K562 (cell line): ENCODE measurements around the gene AGAP3. TPM values are rescaled to one million over a fixed set of nuclear protein-coding genes. Genes with fewer than 3 reads are reported as not detected.

ENCODE experiments used
- ADNP ChIP-seq: fragments of 200-800 bp; sonication (Bioruptor generic); IDR thresholded peaks from 2 replicates; pipeline ENCODE4 v1.6.1; 2016; ENCODE audit warnings: missing genetic modification characterization, missing compliant biosample characterization
- ARNT ChIP-seq, 2 experiments: fragments of 450-650 bp; IDR thresholded peaks; 2 replicates each; pipeline ENCODE4 v1.6.1; 2016; ENCODE audit warnings: mild to moderate bottlenecking in 1 of 2
- BCOR ChIP-seq: fragments of 450-650 bp; IDR thresholded peaks from 2 replicates; pipeline ENCODE4 v1.6.1; 2016
- CBX5 ChIP-seq: IDR thresholded peaks from 2 replicates; pipeline ENCODE4 v1.6.1; 2014; ENCODE audit warnings: low read depth, borderline replicate concordance
- DACH1 ChIP-seq: fragments of 450-650 bp; IDR thresholded peaks from 2 replicates; pipeline ENCODE4 v1.6.1; 2018; ENCODE audit not compliant: partially characterized antibody
- E2F8 ChIP-seq: fragments of 450-650 bp; IDR thresholded peaks from 2 replicates; pipeline ENCODE4 v1.7.1; 2018; ENCODE audit warnings: mild to moderate bottlenecking, low read depth; ENCODE audit not compliant: partially characterized antibody
- EZH2 ChIP-seq: IDR thresholded peaks from 2 replicates; pipeline ENCODE4 v1.6.1; 2012; ENCODE audit warnings: low read depth, mild to moderate bottlenecking, inconsistent platforms, low read length, borderline replicate concordance
- FOXA1 ChIP-seq: fragments of 450-650 bp; IDR thresholded peaks from 2 replicates; pipeline ENCODE4 v1.6.1; 2016; ENCODE audit warnings: mild to moderate bottlenecking, borderline replicate concordance
- GABPB2 ChIP-seq: fragments of 250-450 bp; sonication (Bioruptor Pico); conservative IDR thresholded peaks from 2 replicates; pipeline ENCODE4 v1.5.1; 2021; ENCODE audit warnings: mild to moderate bottlenecking
- HNRNPUL1 ChIP-seq: fragments of 200-400 bp; formaldehyde crosslinking; IDR thresholded peaks from 2 replicates; pipeline ENCODE4 v1.6.1; 2017; ENCODE audit warnings: low read length
- LCOR ChIP-seq: sonication (generic); formaldehyde crosslinking; IDR thresholded peaks from 2 replicates; pipeline ENCODE4 v1.8.0; 2022; ENCODE audit warnings: mild to moderate bottlenecking, missing genetic modification reagents
- MBD2 ChIP-seq: sonication (generic); IDR thresholded peaks from 2 replicates; pipeline ENCODE4 v1.6.1; 2016; ENCODE audit warnings: low read depth, borderline replicate concordance
- MCM5 ChIP-seq: fragments of 450-650 bp; IDR thresholded peaks from 2 replicates; pipeline ENCODE4 v1.6.1; 2016; ENCODE audit warnings: low read depth
- SIN3B ChIP-seq: fragments of 450-650 bp; IDR thresholded peaks from 2 replicates; pipeline ENCODE4 v1.6.1; 2017; ENCODE audit warnings: low read depth, mild to moderate bottlenecking, moderate library complexity
- SOX6 ChIP-seq: fragments of 450-650 bp; IDR thresholded peaks from 2 replicates; pipeline ENCODE4 v1.6.1; 2014; ENCODE audit warnings: mild to moderate bottlenecking
- SREBF2 ChIP-seq: sonication (generic); formaldehyde crosslinking; IDR thresholded peaks from 2 replicates; pipeline ENCODE4 v1.4.0; 2020; ENCODE audit warnings: mild to moderate bottlenecking, missing genetic modification reagents
- TARDBP ChIP-seq: fragments of 450-650 bp; IDR thresholded peaks from 2 replicates; pipeline ENCODE4 v1.6.1; 2016
- U2AF2 ChIP-seq: fragments of 200-400 bp; formaldehyde crosslinking; optimal IDR thresholded peaks from 2 replicates; pipeline ENCODE3; 2017; ENCODE audit warnings: low read depth, mild to moderate bottlenecking, low read length
- XRCC3 ChIP-seq: fragments of 450-650 bp; IDR thresholded peaks from 2 replicates; pipeline ENCODE4 v1.6.1; 2017; ENCODE audit warnings: mild to moderate bottlenecking, moderate library complexity
- ZBTB34 ChIP-seq: fragments of 250-450 bp; sonication (Bioruptor Pico); IDR thresholded peaks from 2 replicates; pipeline ENCODE4 v1.8.0; 2021; ENCODE audit warnings: mild to moderate bottlenecking, moderate library complexity
- ZNF408 ChIP-seq: fragments of 250-450 bp; sonication (Bioruptor Pico); IDR thresholded peaks from 2 replicates; pipeline ENCODE4 v1.4.0; 2020; ENCODE audit warnings: low read depth, mild to moderate bottlenecking, moderate library complexity
- ZNF639 ChIP-seq, 2 experiments: fragments of 200-800 bp in 1 of 2; sonication (Bioruptor generic) in 1 of 2; sonication (generic) in 1 of 2; formaldehyde crosslinking in 1 of 2; IDR thresholded peaks in 1 of 2; conservative IDR thresholded peaks in 1 of 2; 2 replicates each; pipeline versions ENCODE4 v1.5.0 to v1.6.1; 2016 to 2020; ENCODE audit warnings: missing compliant biosample characterization in 1 of 2, missing genetic modification characterization in 1 of 2, missing genetic modification reagents in 1 of 2
- ZNF699 ChIP-seq: fragments of 250-450 bp; sonication (Bioruptor Pico); IDR thresholded peaks from 2 replicates; pipeline ENCODE4 v1.8.0; 2021; ENCODE audit warnings: mild to moderate bottlenecking, moderate library complexity; ENCODE audit not compliant: insufficient replicate concordance
- ZNF785 ChIP-seq: fragments of 250-450 bp; sonication (Bioruptor Pico); IDR thresholded peaks from 2 replicates; pipeline ENCODE4 v1.4.0; 2020; ENCODE audit warnings: mild to moderate bottlenecking
- polyA plus RNA-seq, 8 experiments: library from polyadenylated mRNA; depleted of rRNA in 4 of 8; stranded (reverse) in 5 of 8; unstranded in 3 of 8; fragments of >200 nt; fragmentation: Nextera tagmentation in 2 of 8; fragmentation: Illumina TruSeq in 1 of 8; extraction: Ambion mirVana in 2 of 8; extraction: Trizol in 1 of 8; gene quantifications; 2 replicates each; pipeline versions ENCODE4 v1.2.1 to v1.2.3, GENCODE V29; 2011 to 2014; ENCODE audit warnings: inconsistent platforms in 1 of 8, missing spikeins in 1 of 8
- total RNA-seq, 7 experiments: library from RNA; depleted of rRNA in 6 of 7; stranded (reverse); fragments of >200 nt in 6 of 7; fragmentation: Illumina TruSeq in 2 of 7; extraction: Trizol in 2 of 7; gene quantifications; 2 replicates each; pipeline versions ENCODE4 v1.2.1 to v1.2.3, GENCODE V29; 2011 to 2021; ENCODE audit warnings: low replicate concordance in 1 of 7
- TF ChIP-seq, protein P1 (sequence below): fragments of 450-650 bp; formaldehyde crosslinking; IDR thresholded peaks from 2 replicates; pipeline ENCODE4 v1.4.0; 2020; ENCODE audit warnings: mild to moderate bottlenecking

The AGAP3 gene
- total and polyA plus RNA-seq, 9 of the 15 experiments (the other 6 are each of a cell fraction or from before 2014, with no cell fraction given) = 3.4 to 208 (median 62.2) TPM

DNA sequence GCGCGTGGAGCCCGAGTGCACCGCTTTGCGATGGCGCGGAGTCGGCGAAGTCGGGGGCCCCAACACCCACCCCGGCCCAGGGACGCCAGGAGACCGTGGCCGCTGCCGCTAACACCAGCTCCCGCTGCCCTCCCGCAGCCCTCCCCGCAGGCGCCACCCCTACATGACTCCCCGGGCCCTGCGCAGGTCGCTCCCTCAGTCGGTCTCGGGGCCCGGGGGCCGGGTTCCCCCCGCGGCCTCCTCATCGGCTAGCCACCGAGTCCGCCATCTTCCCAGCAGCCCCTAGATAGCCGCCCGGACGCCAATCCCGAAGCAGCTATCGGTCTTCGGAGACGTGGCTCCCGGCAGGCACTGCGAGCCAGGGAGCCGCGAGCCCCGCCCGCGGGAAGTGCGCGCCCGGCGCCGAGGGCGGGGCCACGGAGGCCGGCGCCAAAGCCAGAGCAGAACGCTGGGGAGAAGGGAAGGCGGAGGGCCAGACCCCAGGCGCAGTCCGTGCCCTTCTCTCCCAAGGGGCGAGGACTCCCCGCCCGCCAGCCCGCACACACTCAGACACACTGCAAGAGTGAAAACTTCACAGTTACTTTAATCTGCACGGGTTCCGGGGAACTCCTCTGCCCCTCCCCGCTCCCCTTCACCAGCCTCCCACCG lies 5.6 kb upstream of the AGAP3 start, which contains the start of gene FASTK (continued):
- TF ChIP-seq ZNF639 (CRISPR knock-in tag; conservative IDR thresholded peaks at IDR 0.05 in 1 of 2, IDR thresholded peaks at IDR 0.05 in 1 of 2) (peak in 1 of 2 experiments; percentile 95; a peak in 2 of 4 replicates), MCM5 (no peak), LCOR (peak; percentile 74), ZBTB34 (CRISPR knock-in tag) (no peak), FOXA1 (no peak), ZNF699 (CRISPR knock-in tag) (no peak), ZNF408 (no peak), TARDBP (peak; percentile 39), E2F8 (peak; percentile 56), HNRNPUL1 (no peak), SOX6 (peak; percentile 63; the same call in 1 of the 2 replicates), ARNT (IDR thresholded peaks at IDR 0.05) (no peak), XRCC3 (no peak), ADNP (no peak), SIN3B (no peak), DACH1 (no peak), U2AF2 (no peak), BCOR (no peak), GABPB2 (CRISPR knock-in tag) (peak; percentile 80; the same call in 1 of the 2 replicates), ZNF785 (CRISPR knock-in tag) (no peak), EZH2 (no peak), SREBF2 (CRISPR knock-in tag) (no peak), CBX5 (no peak), MBD2 (peak; percentile 75)
- TF ChIP-seq, protein P1, sequence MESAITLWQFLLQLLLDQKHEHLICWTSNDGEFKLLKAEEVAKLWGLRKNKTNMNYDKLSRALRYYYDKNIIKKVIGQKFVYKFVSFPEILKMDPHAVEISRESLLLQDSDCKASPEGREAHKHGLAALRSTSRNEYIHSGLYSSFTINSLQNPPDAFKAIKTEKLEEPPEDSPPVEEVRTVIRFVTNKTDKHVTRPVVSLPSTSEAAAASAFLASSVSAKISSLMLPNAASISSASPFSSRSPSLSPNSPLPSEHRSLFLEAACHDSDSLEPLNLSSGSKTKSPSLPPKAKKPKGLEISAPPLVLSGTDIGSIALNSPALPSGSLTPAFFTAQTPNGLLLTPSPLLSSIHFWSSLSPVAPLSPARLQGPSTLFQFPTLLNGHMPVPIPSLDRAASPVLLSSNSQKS = no peak
